Thoracic aorta (tissue), 2 donors: ENCODE data around the gene CSF3R. TPM values are rescaled to one million over a fixed set of nuclear protein-coding genes. Genes with fewer than 3 reads are reported as not detected.

Experiments
- ATAC-seq: fragments of 150-250 bp; one replicate; pipeline ENCODE4 v1.8.0; 2017; ENCODE audit warnings: low read depth; ENCODE audit not compliant: insufficient number of reproducible peaks, low FRiP score
- DNase-seq: peaks from one replicate; pipeline ENCODE4 v3.0.0-alpha.2; 2020; ENCODE audit warnings: low spot score
- H3K27ac ChIP-seq, 2 donors: fragments of 200-600 bp; sonication (generic); 1 replicate in 1 of 2; 2 replicates in 1 of 2; pipeline ENCODE4 v1.5.1; 2016; ENCODE audit warnings: mild to moderate bottlenecking in 2 of 2, moderate library complexity in 2 of 2
- H3K27me3 ChIP-seq: fragments of 200-600 bp; sonication (generic); replicated peaks from 2 replicates; pipeline ENCODE4 v1.6.0; 2016; ENCODE audit warnings: mild to moderate bottlenecking; ENCODE audit not compliant: insufficient read depth
- H3K36me3 ChIP-seq: fragments of 200-600 bp; sonication (generic); one replicate; pipeline ENCODE4 v1.5.1; 2016
- H3K4me1 ChIP-seq, 2 donors: fragments of 200-600 bp; sonication (generic); 1 replicate in 1 of 2; 2 replicates in 1 of 2; pipeline versions ENCODE4 v1.5.1 to v1.6.0; 2016; ENCODE audit warnings: low read depth in 2 of 2, mild to moderate bottlenecking in 1 of 2; ENCODE audit not compliant: control insufficient read depth in 1 of 2
- H3K4me3 ChIP-seq: fragments of 200-600 bp; sonication (generic); 2 replicates; pipeline ENCODE4 v1.5.1; 2016; ENCODE audit warnings: mild to moderate bottlenecking
- H3K9me3 ChIP-seq: fragments of 200-600 bp; sonication (generic); 2 replicates; pipeline ENCODE4 v1.5.1; 2016
- CTCF ChIP-seq: fragments of 200-600 bp; sonication (generic); IDR thresholded peaks from one replicate; pipeline ENCODE4 v1.5.1; 2019; ENCODE audit warnings: antibody characterized with exemption
- total RNA-seq, 2 donors: library from RNA; depleted of rRNA; stranded (reverse); fragments of >200 nt; gene quantifications; one replicate each; pipeline versions ENCODE4 v1.1.0 to v1.2.3, GENCODE V29; 2016

CSF3R gene
- total RNA-seq, 2 donors from 2014 or later = 28.6 to 43.7 TPM

- peaks cover 11 to 18% of the 10 kb centered on the region in 2 donors for H3K4me1 ChIP-seq
- no peak for DNase-seq
- H3K4me3 ChIP-seq = no peak overlapping the region
- TF ChIP-seq CTCF = no peak
- no peak overlapping the region for H3K27ac ChIP-seq
- H3K9me3 ChIP-seq = no peaks in the 10 kb centered on the region
- no peaks in the 10 kb centered on the region for H3K27me3 ChIP-seq
- H3K36me3 ChIP-seq = peaks cover under 1% of the 10 kb centered on the region
- no peak for ATAC-seq
Observed at GRCh38 chr1:36466370-36467026, 16.2 kb downstream of the CSF3R start.

- DNase-seq = no peak
- no peak for TF ChIP-seq CTCF
Observed at GRCh38 chr1:36465731-36466369, 16.9 kb downstream of the CSF3R start.

GRCh38 chr1:36464605-36465393, 17.9 kb downstream of the CSF3R start:
- H3K27me3 ChIP-seq = no peaks in the 10 kb centered on the region
- no peak for TF ChIP-seq CTCF
- DNase-seq (no peak), ATAC-seq (peak; percentile 52)
- H3K4me1 ChIP-seq = peaks cover 11 to 18% of the 10 kb centered on the region in 2 donors
- peak overlapping the region; percentile 88 to 94 for H3K27ac ChIP-seq
- peaks cover 11% of the 10 kb centered on the region for H3K36me3 ChIP-seq
- no peaks in the 10 kb centered on the region for H3K9me3 ChIP-seq
- H3K4me3 ChIP-seq = peak overlapping the region; percentile 95

More at GRCh38 chr1:36465731-36466369, 16.9 kb downstream of the CSF3R start:
- Histone ChIP-seq H3K9me3 (no peaks in the 10 kb centered on the region), H3K27ac (no peak overlapping the region), H3K27me3 (no peaks in the 10 kb centered on the region), H3K4me1 (peaks cover 11 to 18% of the 10 kb centered on the region in 2 donors), H3K36me3 (peaks cover 7% of the 10 kb centered on the region), H3K4me3 (no peak overlapping the region)
- no peak for ATAC-seq

- TF ChIP-seq CTCF = no peak
- H3K4me3 ChIP-seq = peak within 1 kb of the TSS; percentile 95
Observed at GRCh38 chr1:36463803-36464604, 18.7 kb downstream of the CSF3R start, which contains the start of gene MRPS15. MRPS15 (minus strand) TSS chr1:36464384; CDS start chr1:36464275, 109 bp downstream.

More at GRCh38 chr1:36463803-36464604, 18.7 kb downstream of the CSF3R start, which contains the start of gene MRPS15:
- peaks cover 11 to 18% of the 10 kb centered on the region in 2 donors for H3K4me1 ChIP-seq
- DNase-seq (peak; percentile 90), ATAC-seq (peak; percentile 89)
- peak within 1 kb of the TSS; percentile 88 to 94 for H3K27ac ChIP-seq
- H3K27me3 ChIP-seq = no peaks in the 10 kb centered on the region
- no peaks in the 10 kb centered on the region for H3K9me3 ChIP-seq
- H3K36me3 ChIP-seq = peaks cover 11% of the 10 kb centered on the region
